HUDEP-2 (cell line): Measurements from ENCODE around the gene FHIT.

Experiments used
- DNase-seq, 76 experiments: peaks; one replicate each; lab custom pipeline; 2025; ENCODE audit not compliant: unreplicated experiment in 76 of 76; lab: John Stamatoyannopoulos, UW

The FHIT gene

GRCh38 chr3:60048447-60048848 lies 1202.8 kb downstream of the FHIT start:
- no peak for DNase-seq

GRCh38 chr3:60047426-60048200 lies 1203.6 kb downstream of the FHIT start:
- DNase-seq, result no peak

- DNase-seq, result no peak
Measured at GRCh38 chr3:60046210-60046609, 1205.0 kb downstream of the FHIT start.

GRCh38 chr3:60045686-60046085 lies 1205.6 kb downstream of the FHIT start:
- no peak for DNase-seq

GRCh38 chr3:60036803-60037202 lies 1214.4 kb downstream of the FHIT start:
- no peak for DNase-seq

- no peak for DNase-seq
Measured at GRCh38 chr3:60033901-60034453, 1217.3 kb downstream of the FHIT start.

GRCh38 chr3:60030982-60031381 lies 1220.3 kb downstream of the FHIT start:
- DNase-seq, result no peak

GRCh38 chr3:60028233-60028632 lies 1223.0 kb downstream of the FHIT start:
- DNase-seq, result no peak

- no peak for DNase-seq
Measured at GRCh38 chr3:60027335-60027734, 1223.9 kb downstream of the FHIT start.

GRCh38 chr3:60025096-60026050 lies 1225.9 kb downstream of the FHIT start:
- no peak for DNase-seq

GRCh38 chr3:60024400-60024799 lies 1226.9 kb downstream of the FHIT start:
- DNase-seq, result no peak

GRCh38 chr3:60023189-60023588 lies 1228.1 kb downstream of the FHIT start:
- no peak for DNase-seq

GRCh38 chr3:60017631-60018030 lies 1233.6 kb downstream of the FHIT start:
- no peak for DNase-seq

GRCh38 chr3:60015032-60015705 lies 1236.1 kb downstream of the FHIT start:
- DNase-seq, result no peak

GRCh38 chr3:60013241-60013640 lies 1238.0 kb downstream of the FHIT start:
- no peak for DNase-seq

- DNase-seq, result no peak
Measured at GRCh38 chr3:60011218-60011617, 1240.0 kb downstream of the FHIT start.

GRCh38 chr3:60010781-60011180 lies 1240.5 kb downstream of the FHIT start:
- no peak for DNase-seq

- DNase-seq, result no peak
Measured at GRCh38 chr3:60009931-60010478, 1241.2 kb downstream of the FHIT start.

- no peak for DNase-seq
Measured at GRCh38 chr3:60001369-60001768, 1249.9 kb downstream of the FHIT start.

- no peak for DNase-seq
Measured at GRCh38 chr3:60000311-60001105, 1250.7 kb downstream of the FHIT start.
